Thyroid gland (tissue), 4 donors: ENCODE measurements around the gene L1TD1. TPM values are rescaled to one million over a fixed set of nuclear protein-coding genes. Genes with fewer than 3 reads are reported as not detected.
A peak's percentile ranks its signal among the peaks of the same experiment; 100 is the strongest.
"Not testable (repeated sequence)": the region's sequence is repeated elsewhere in the genome, so short reads cannot be mapped to it uniquely, and the experiment has no call there.

Source experiments
- DNase-seq, 2 donors: peaks; one replicate each; pipeline ENCODE4 v3.0.0-alpha.2; 2019
- H3K27ac ChIP-seq, 3 donors: fragments of 200-600 bp; sonication (generic); 1 replicate in 2 of 3; 2 replicates in 1 of 3; pipeline ENCODE4 v1.5.1; 2016 to 2019; ENCODE audit warnings: mild to moderate bottlenecking in 1 of 3, moderate library complexity in 1 of 3
- H3K27me3 ChIP-seq: fragments of 200-600 bp; sonication (generic); one replicate; pipeline ENCODE4 v1.5.1; 2019
- H3K36me3 ChIP-seq, 2 donors: fragments of 200-600 bp; sonication (generic); one replicate each; pipeline ENCODE4 v1.5.1; 2016 to 2019
- H3K4me1 ChIP-seq, 2 donors: fragments of 200-600 bp; sonication (generic); one replicate each; pipeline ENCODE4 v1.5.1; 2017 to 2019
- H3K4me3 ChIP-seq, 3 donors: fragments of 200-600 bp; sonication (generic); replicated peaks in 1 of 3; 1 replicate in 2 of 3; 2 replicates in 1 of 3; pipeline ENCODE4 v1.5.1; 2016; ENCODE audit warnings: mild to moderate bottlenecking in 1 of 3
- H3K9me3 ChIP-seq: fragments of 200-600 bp; sonication (generic); one replicate; pipeline ENCODE4 v1.5.1; 2017
- CTCF ChIP-seq, 6 experiments: fragments of 200-600 bp in 3 of 6; fragments of 450-650 bp in 3 of 6; sonication (generic) in 3 of 6; IDR thresholded peaks; one replicate each; pipeline ENCODE4 v1.5.1; 2016 to 2019; ENCODE audit warnings: antibody characterized with exemption in 6 of 6, mild to moderate bottlenecking in 2 of 6, inconsistent platforms in 1 of 6, moderate library complexity in 1 of 6
- POLR2A ChIP-seq, 2 donors: fragments of 450-650 bp; IDR thresholded peaks; one replicate each; pipeline ENCODE4 v1.6.1; 2017; ENCODE audit warnings: antibody characterized with exemption in 2 of 2, mild to moderate bottlenecking in 2 of 2, moderate library complexity in 1 of 2
- WGBS, 2 donors: methylation state at CpG; one replicate each; pipeline ENCODE4 v1.1.5; 2017; 5-methylcytosine and 5-hydroxymethylcytosine counted together
- intact Hi-C: fragments of 100-400 bp; cut with DNase I; formaldehyde crosslinking; loops from one replicate; pipeline ENCODE4 v1.15.1; 2023
- total RNA-seq, 4 donors: library from RNA; depleted of rRNA; stranded (reverse); fragments of >200 nt; gene quantifications; one replicate each; pipeline ENCODE4 v1.2.3, GENCODE V29; 2016

Gene L1TD1
- total RNA-seq, 4 donors from 2014 or later: 0.11 to 1.1 (median 0.60) TPM

- TF ChIP-seq CTCF (IDR thresholded peaks at IDR 0.05): no peak
- no peak for TF ChIP-seq POLR2A (IDR thresholded peaks at IDR 0.05)
- no peaks in the 10 kb centered on the region for H3K9me3 ChIP-seq
- DNase-seq: no peak
- H3K27me3 ChIP-seq: no peaks in the 10 kb centered on the region
- H3K27ac ChIP-seq: no peak overlapping the region
- no peaks in the 10 kb centered on the region for H3K4me1 ChIP-seq
- intact Hi-C loops: no loop called here
- 73 to 76% methylated on average over 9 of the region's 9 CpGs for WGBS, 2 donors
- no peaks in the 10 kb centered on the region for H3K36me3 ChIP-seq
- H3K4me3 ChIP-seq: no peak overlapping the region
Observed at GRCh38 chr1:62240651-62241370, 46.2 kb downstream of the L1TD1 start.

- Histone ChIP-seq H3K36me3 (no peaks in the 10 kb centered on the region), H3K4me1 (no peaks in the 10 kb centered on the region), H3K4me3 (no peak overlapping the region), H3K27me3 (no peaks in the 10 kb centered on the region), H3K9me3 (no peaks in the 10 kb centered on the region), H3K27ac (no peak overlapping the region)
- no peak for TF ChIP-seq CTCF (IDR thresholded peaks at IDR 0.05)
- TF ChIP-seq POLR2A (IDR thresholded peaks at IDR 0.05): no peak
- WGBS, 2 donors: 43 to 48% methylated on average over 12 of the region's 12 CpGs
- DNase-seq: peak; percentile 65 to 81
- intact Hi-C loops: no loop called here
Observed at GRCh38 chr1:62241371-62242131, 46.9 kb downstream of the L1TD1 start.

- WGBS, 2 donors: 95 to 99% methylated on average over 3 of the region's 3 CpGs
- H3K4me1 ChIP-seq, H3K9me3 ChIP-seq, H3K27ac ChIP-seq, intact Hi-C loops, H3K27me3 ChIP-seq, H3K36me3 ChIP-seq, H3K4me3 ChIP-seq, DNase-seq: not testable (repeated sequence)
Observed at GRCh38 chr1:62244380-62244779, 49.7 kb downstream of the L1TD1 start.

GRCh38 chr1:62245201-62245600 lies 50.6 kb downstream of the L1TD1 start:
- TF ChIP-seq POLR2A (IDR thresholded peaks at IDR 0.05) (no peak), CTCF (IDR thresholded peaks at IDR 0.05) (no peak)
- no peaks in the 10 kb centered on the region for H3K36me3 ChIP-seq
- no peaks in the 10 kb centered on the region for H3K9me3 ChIP-seq
- DNase-seq: no peak
- H3K4me3 ChIP-seq: no peak overlapping the region
- intact Hi-C loops: no loop called here
- H3K27ac ChIP-seq: no peak overlapping the region
- H3K27me3 ChIP-seq: no peaks in the 10 kb centered on the region
- no peaks in the 10 kb centered on the region for H3K4me1 ChIP-seq

- Histone ChIP-seq H3K4me3 (no peak overlapping the region), H3K9me3 (no peaks in the 10 kb centered on the region), H3K27ac (no peak overlapping the region), H3K27me3 (no peaks in the 10 kb centered on the region), H3K4me1 (no peaks in the 10 kb centered on the region), H3K36me3 (no peaks in the 10 kb centered on the region)
- DNase-seq: no peak
- intact Hi-C loops: no loop called here
- 80 to 82% methylated on average over 9 to 11 of the region's 14 CpGs for WGBS, 2 donors
- TF ChIP-seq POLR2A (IDR thresholded peaks at IDR 0.05) (no peak), CTCF (IDR thresholded peaks at IDR 0.05) (no peak)
Observed at GRCh38 chr1:62247391-62248168, 52.9 kb downstream of the L1TD1 start.
